ENCODE results near the gene LCA5.

GRCh38 chr6:79468116-79468515 is 69.1 kb downstream of the LCA5 start:
- TF ChIP-seq CTCF (IDR thresholded peaks at IDR 0.05; ENCODE audit: low read depth, low read length): no peak
- TF ChIP-seq EZH2phosphoT487 (IDR thresholded peaks at IDR 0.05; ENCODE audit: low read depth): no peak
